ENCODE measurements around the gene EGFR.

Gene EGFR

DNA sequence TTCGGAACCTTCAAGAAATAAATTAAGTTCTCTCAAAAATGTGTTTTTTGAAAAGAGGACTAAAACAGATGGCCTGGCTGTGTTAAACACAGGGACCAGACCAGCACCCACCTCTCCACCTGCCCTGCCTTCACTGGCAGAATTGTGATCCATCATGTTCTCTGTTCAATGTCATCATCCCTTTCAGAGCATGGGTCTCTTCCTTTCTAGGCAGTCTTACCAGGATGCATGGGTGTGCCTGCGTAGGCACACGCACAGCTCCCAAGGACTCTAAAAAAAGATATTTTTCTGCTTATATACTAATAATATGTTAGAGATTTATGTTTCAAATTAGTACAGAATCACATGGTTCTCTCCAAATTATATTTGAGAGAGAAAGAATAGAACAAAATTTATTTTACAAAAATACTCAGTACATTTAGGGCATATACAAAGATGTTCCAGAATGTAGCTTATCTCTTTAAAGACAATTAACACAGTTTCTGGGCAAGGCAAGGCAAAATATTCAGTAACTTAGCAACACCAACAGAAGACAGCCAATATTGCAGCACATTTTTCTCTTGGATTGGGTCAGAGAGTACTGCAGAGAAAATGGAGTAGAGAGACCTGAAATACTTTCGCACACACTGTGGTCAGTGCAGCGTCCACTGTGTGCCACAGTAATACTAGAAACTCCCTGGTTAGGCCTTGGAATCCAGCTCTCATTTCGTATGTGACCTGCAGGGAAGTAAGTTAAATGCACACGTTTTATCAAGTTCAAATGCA, 52.8 kb downstream of the EGFR start:
- TF ChIP-seq MYC (IDR thresholded peaks at IDR 0.05; ENCODE audit: low read depth, low read length): no peak
- TF ChIP-seq POLR2A (IDR thresholded peaks at IDR 0.05; ENCODE audit: extremely low read depth, insufficient read length): no peak
- TF ChIP-seq, protein P1, sequence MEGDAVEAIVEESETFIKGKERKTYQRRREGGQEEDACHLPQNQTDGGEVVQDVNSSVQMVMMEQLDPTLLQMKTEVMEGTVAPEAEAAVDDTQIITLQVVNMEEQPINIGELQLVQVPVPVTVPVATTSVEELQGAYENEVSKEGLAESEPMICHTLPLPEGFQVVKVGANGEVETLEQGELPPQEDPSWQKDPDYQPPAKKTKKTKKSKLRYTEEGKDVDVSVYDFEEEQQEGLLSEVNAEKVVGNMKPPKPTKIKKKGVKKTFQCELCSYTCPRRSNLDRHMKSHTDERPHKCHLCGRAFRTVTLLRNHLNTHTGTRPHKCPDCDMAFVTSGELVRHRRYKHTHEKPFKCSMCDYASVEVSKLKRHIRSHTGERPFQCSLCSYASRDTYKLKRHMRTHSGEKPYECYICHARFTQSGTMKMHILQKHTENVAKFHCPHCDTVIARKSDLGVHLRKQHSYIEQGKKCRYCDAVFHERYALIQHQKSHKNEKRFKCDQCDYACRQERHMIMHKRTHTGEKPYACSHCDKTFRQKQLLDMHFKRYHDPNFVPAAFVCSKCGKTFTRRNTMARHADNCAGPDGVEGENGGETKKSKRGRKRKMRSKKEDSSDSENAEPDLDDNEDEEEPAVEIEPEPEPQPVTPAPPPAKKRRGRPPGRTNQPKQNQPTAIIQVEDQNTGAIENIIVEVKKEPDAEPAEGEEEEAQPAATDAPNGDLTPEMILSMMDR (IDR thresholded peaks at IDR 0.05; ENCODE audit: low read depth, low read length): no peak

DNA sequence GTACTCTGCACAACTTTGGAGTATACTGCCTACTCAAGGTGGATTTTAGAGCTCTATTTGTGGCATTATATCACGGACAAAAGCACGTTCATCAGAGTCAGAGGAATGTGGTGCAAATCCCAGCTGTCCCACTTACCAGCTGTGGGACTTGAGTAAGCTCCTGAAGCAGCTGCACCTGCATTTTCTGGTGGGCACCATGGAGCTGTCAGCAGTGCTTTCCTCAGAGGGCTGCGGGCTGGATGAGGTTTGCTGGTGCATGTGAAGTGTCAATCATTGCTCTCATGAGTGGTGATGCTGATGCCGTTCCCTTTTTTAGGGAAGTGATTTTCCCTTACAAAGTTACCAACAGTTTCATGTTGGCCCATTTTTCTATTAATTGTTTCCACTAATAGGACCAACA, 53.4 kb downstream of the EGFR start:
- no peak overlapping the region for H3K4me3 ChIP-seq (ENCODE audit: low read depth, low read length)
- DNase-seq (ENCODE audit: low read depth): no peak
- TF ChIP-seq MYC (IDR thresholded peaks at IDR 0.05; ENCODE audit: low read depth, low read length) (no peak), POLR2A (IDR thresholded peaks at IDR 0.05; ENCODE audit: extremely low read depth, insufficient read length) (no peak)
- TF ChIP-seq, protein P1 (IDR thresholded peaks at IDR 0.05; ENCODE audit: low read depth, low read length): no peak
- TF ChIP-seq, protein P2, sequence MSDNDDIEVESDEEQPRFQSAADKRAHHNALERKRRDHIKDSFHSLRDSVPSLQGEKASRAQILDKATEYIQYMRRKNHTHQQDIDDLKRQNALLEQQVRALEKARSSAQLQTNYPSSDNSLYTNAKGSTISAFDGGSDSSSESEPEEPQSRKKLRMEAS (IDR thresholded peaks at IDR 0.05; ENCODE audit: low read depth, low read length): no peak

More for the DNA sequence above, 52.8 kb downstream of the EGFR start:
- no peak overlapping the region for H3K4me3 ChIP-seq (ENCODE audit: low read depth, low read length)
- no peak for DNase-seq (ENCODE audit: low read depth)

DNA sequence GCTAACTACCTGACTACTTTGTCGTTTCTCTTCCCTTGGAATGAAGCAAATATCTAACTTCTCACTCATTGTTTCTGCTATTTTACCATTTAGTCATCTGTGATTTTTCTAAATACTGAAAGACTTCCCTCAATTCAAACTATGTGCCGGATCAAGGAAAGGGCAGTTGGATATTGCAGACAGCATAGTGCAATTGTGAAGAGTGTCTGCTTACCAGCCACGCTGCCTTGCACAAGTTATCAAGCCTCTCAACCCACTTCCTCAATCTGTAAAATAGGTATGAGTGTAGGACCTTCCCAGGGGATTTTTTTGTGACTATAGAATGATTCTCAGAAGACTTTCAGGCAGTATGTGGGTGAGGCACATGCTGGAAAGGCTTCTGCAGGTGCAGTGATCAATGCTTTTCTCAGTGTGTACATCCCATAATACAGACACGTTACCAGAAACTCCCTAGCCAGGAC, 54.3 kb downstream of the EGFR start:
- H3K4me3 ChIP-seq (ENCODE audit: low read depth, low read length): no peak overlapping the region
- DNase-seq (ENCODE audit: low read depth): peak; percentile 67
- TF ChIP-seq, protein P2 (IDR thresholded peaks at IDR 0.05; ENCODE audit: low read depth, low read length): no peak
- TF ChIP-seq POLR2A (IDR thresholded peaks at IDR 0.05; ENCODE audit: extremely low read depth, insufficient read length) (no peak), MYC (IDR thresholded peaks at IDR 0.05; ENCODE audit: low read depth, low read length) (no peak)
- TF ChIP-seq, protein P1 (IDR thresholded peaks at IDR 0.05; ENCODE audit: low read depth, low read length): no peak

DNA sequence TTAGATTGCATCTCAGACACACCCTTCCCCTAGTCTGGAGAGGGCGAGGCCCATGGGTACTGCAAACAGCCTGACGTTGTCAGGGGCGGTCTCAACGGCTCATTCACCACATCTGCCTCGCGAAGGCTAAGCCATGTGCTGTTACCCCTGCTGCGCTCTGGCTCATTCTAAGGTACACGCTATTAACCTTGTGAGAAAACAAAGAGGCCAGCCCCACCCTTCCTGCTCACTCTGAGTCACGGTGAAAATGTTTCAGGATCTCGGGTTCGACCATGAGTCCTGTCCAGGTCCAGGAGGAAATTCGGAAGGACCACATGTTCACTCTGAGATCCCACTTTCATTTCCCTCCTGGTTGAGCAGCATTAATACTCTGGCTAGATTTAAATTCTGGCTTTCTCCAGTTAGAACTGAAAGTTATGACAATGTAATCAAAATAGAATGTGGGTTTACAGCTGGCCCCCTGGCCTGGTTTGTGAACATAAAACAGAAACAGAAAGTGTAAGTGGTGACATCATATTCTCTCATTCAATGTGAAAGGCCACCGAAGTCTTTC, 55.2 kb downstream of the EGFR start:
- TF ChIP-seq, protein P1 (IDR thresholded peaks at IDR 0.05; ENCODE audit: low read depth, low read length): no peak
- no peak for TF ChIP-seq MYC (IDR thresholded peaks at IDR 0.05; ENCODE audit: low read depth, low read length)
- TF ChIP-seq POLR2A (IDR thresholded peaks at IDR 0.05; ENCODE audit: extremely low read depth, insufficient read length): no peak
- TF ChIP-seq, protein P2 (IDR thresholded peaks at IDR 0.05; ENCODE audit: low read depth, low read length): no peak
- H3K4me3 ChIP-seq (ENCODE audit: low read depth, low read length): no peak overlapping the region
- DNase-seq (ENCODE audit: low read depth): no peak

DNA sequence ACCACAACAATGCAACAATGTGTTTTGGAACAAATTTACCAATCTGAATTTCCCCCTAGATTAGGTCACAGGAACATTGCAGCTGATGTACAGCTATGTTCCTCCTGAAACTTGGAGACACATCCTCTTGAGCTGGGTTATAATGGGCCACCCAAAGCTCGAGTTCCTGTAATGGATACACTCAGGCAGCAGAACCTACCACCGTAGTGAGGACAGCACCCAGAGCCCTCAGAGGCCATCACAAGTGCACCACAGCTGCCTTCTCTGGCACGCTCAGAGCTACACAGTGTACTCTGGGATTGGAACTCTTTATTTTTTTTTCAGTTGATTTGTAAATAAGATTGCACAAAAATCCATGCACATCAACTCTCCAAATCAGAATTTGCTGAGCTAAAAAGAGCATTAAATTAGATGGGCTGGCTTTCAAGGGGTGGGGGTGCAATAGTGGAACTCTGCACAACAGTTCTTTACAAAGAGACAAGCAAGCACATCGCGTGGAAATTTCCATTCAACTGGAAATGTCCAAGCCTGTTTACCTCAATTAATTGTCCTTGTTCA, 56.7 kb downstream of the EGFR start:
- DNase-seq (ENCODE audit: low read depth): no peak
- H3K4me3 ChIP-seq (ENCODE audit: low read depth, low read length): no peak overlapping the region
- TF ChIP-seq, protein P2 (IDR thresholded peaks at IDR 0.05; ENCODE audit: low read depth, low read length): no peak
- no peak for TF ChIP-seq MYC (IDR thresholded peaks at IDR 0.05; ENCODE audit: low read depth, low read length)
- TF ChIP-seq POLR2A (IDR thresholded peaks at IDR 0.05; ENCODE audit: extremely low read depth, insufficient read length): no peak
- TF ChIP-seq, protein P1 (IDR thresholded peaks at IDR 0.05; ENCODE audit: low read depth, low read length): no peak
